HCT116 (cell line): Measurements from ENCODE around the gene LRFN3. TPM values are rescaled to one million over a fixed set of nuclear protein-coding genes. Genes with fewer than 3 reads are reported as not detected.

Experiments used
- ATAC-seq: fragments of 200-7000 bp; cut with Tn5 transposase; 2 replicates; pipeline ENCODE4 v1.9.1; 2020; ENCODE audit warnings: mild to moderate bottlenecking, moderate library complexity
- BruUV-seq: library from RNA; stranded (reverse); fragments of 400-500 nt; replicated peaks from 2 replicates; lab custom pipeline; 2021; lab: Mats Ljungman, UMichigan
- CTCF ChIA-PET: fragments of 300-600 bp; sonication (Branson Sonifier 250); formaldehyde crosslinking; loops from one replicate; lab custom pipeline; 2021; ENCODE audit warnings: antibody characterized with exemption; lab: Charles Lee
- POLR2A ChIA-PET: fragments of 300-600, 350-600 bp; sonication (Branson Sonifier 250); formaldehyde crosslinking; loops from one replicate; lab custom pipeline; 2021; ENCODE audit warnings: antibody characterized with exemption; lab: Charles Lee
- RAD21 ChIA-PET, 2 experiments: fragments of 300-600 bp; sonication (Branson Sonifier 250); formaldehyde crosslinking; loops; one replicate each; lab custom pipeline; 2023; ENCODE audit warnings: low total read pairs in 2 of 2; ENCODE audit not compliant: uncharacterized antibody in 2 of 2, unreplicated experiment in 2 of 2, low non-redundant PET in 1 of 2; lab: Charles Lee
- DNase-seq: peaks from one replicate; pipeline ENCODE4 v3.0.0-alpha.2; 2010; ENCODE audit warnings: low read depth, low spot score
- H2AFZ ChIP-seq: fragments of 200-600 bp; shearing (Covaris generic), sonication (generic); 2 replicates; pipeline ENCODE4 v1.6.1; 2017; ENCODE audit warnings: low read depth, mixed run types, mixed read lengths, antibody characterized with exemption, low read length; ENCODE audit not compliant: poor library complexity, severe bottlenecking
- H3K27ac ChIP-seq: 2 replicates; pipeline ENCODE4 v1.5.1; 2012; ENCODE audit warnings: low read depth, low read length
- H3K27me3 ChIP-seq: fragments of 200-600 bp; sonication (generic); 2 replicates; pipeline ENCODE4 v1.6.1; 2016; ENCODE audit warnings: mixed run types, low read length, mixed read lengths; ENCODE audit not compliant: insufficient read depth
- H3K36me3 ChIP-seq, 2 experiments: fragments of 200-500 bp in 1 of 2; fragments of 200-600 bp in 1 of 2; sonication (Bioruptor generic) in 1 of 2; sonication (generic) in 1 of 2; 2 replicates each; pipeline versions ENCODE4 v1.5.1 to v1.6.1; 2014 to 2016; ENCODE audit warnings: low read length in 2 of 2, inconsistent platforms in 1 of 2, mixed read lengths in 1 of 2, mixed run types in 1 of 2; ENCODE audit not compliant: insufficient read depth in 2 of 2, control insufficient read depth in 1 of 2
- H3K4me1 ChIP-seq, 2 experiments: fragments of 200-600 bp in 1 of 2; sonication (generic) in 1 of 2; 2 replicates each; pipeline versions ENCODE4 v1.5.1 to v1.6.1; 2012 to 2017; ENCODE audit warnings: low read length in 2 of 2, inconsistent platforms in 1 of 2, mild to moderate bottlenecking in 1 of 2, mixed read lengths in 1 of 2, mixed run types in 1 of 2, moderate library complexity in 1 of 2; ENCODE audit not compliant: insufficient read depth in 2 of 2, control insufficient read depth in 1 of 2
- H3K4me2 ChIP-seq: fragments of 200-600 bp; sonication (generic); 2 replicates; pipeline ENCODE4 v1.6.1; 2017; ENCODE audit warnings: mixed run types, low read length, mixed read lengths
- H3K4me3 ChIP-seq, 2 experiments: fragments of 200-600 bp in 1 of 2; sonication (generic) in 1 of 2; replicated peaks in 1 of 2; 2 replicates each; pipeline ENCODE4 v1.5.1; 2011 to 2016; ENCODE audit warnings: low read length in 2 of 2, control low read depth in 1 of 2, low read depth in 1 of 2, mild to moderate bottlenecking in 1 of 2, mixed read lengths in 1 of 2, mixed run types in 1 of 2
- H3K79me2 ChIP-seq: fragments of 200-600 bp; sonication (generic); 2 replicates; pipeline ENCODE4 v1.6.1; 2017; ENCODE audit warnings: mild to moderate bottlenecking, mixed run types, low read length, moderate library complexity, mixed read lengths; ENCODE audit not compliant: insufficient read depth
- H3K9ac ChIP-seq: fragments of 200-600 bp; sonication (generic); 2 replicates; pipeline ENCODE4 v1.6.1; 2016; ENCODE audit warnings: low read length, mixed read lengths
- H3K9me2 ChIP-seq: fragments of 200-600 bp; sonication (generic), shearing (Covaris generic); 2 replicates; pipeline ENCODE4 v1.6.1; 2017; ENCODE audit warnings: mixed run types, mild to moderate bottlenecking, moderate library complexity; ENCODE audit not compliant: insufficient read depth
- H3K9me3 ChIP-seq, 2 experiments: fragments of 200-500 bp in 1 of 2; fragments of 200-600 bp in 1 of 2; sonication (Bioruptor generic) in 1 of 2; sonication (generic) in 1 of 2; 2 replicates each; pipeline ENCODE4 v1.6.1; 2014 to 2017; ENCODE audit warnings: low read length in 2 of 2, mixed read lengths in 2 of 2, inconsistent platforms in 1 of 2, low read depth in 1 of 2, mild to moderate bottlenecking in 1 of 2, mixed run types in 1 of 2, moderate library complexity in 1 of 2; ENCODE audit not compliant: control insufficient read depth in 1 of 2, insufficient read depth in 1 of 2
- H4K20me1 ChIP-seq: fragments of 200-600 bp; sonication (generic), shearing (Covaris generic); 2 replicates; pipeline ENCODE4 v1.6.1; 2017; ENCODE audit warnings: mixed run types, mild to moderate bottlenecking, moderate library complexity; ENCODE audit not compliant: insufficient read depth
- ATF3 ChIP-seq: IDR thresholded peaks from 2 replicates; pipeline ENCODE4 v1.6.1; 2012
- CBX3 ChIP-seq: IDR thresholded peaks from 2 replicates; pipeline ENCODE4 v1.6.1; 2012; ENCODE audit warnings: low read depth
- CTCF ChIP-seq, 3 experiments: fragments of 200-600 bp in 1 of 3; sonication (generic) in 1 of 3; IDR thresholded peaks in 2 of 3; conservative IDR thresholded peaks in 1 of 3; 2 replicates each; pipeline ENCODE4 v1.5.1; 2012 to 2017; ENCODE audit warnings: low read depth in 2 of 3, low read length in 2 of 3, antibody characterized with exemption in 1 of 3, borderline replicate concordance in 1 of 3, control low read depth in 1 of 3, mild to moderate bottlenecking in 1 of 3, mixed read lengths in 1 of 3, mixed run types in 1 of 3, moderate library complexity in 1 of 3; ENCODE audit not compliant: insufficient read depth in 1 of 3
- EGR1 ChIP-seq: IDR thresholded peaks from 2 replicates; pipeline ENCODE4 v1.6.1; 2012; ENCODE audit warnings: low read depth
- ELF1 ChIP-seq: IDR thresholded peaks from 2 replicates; pipeline ENCODE4 v1.6.1; 2012; ENCODE audit warnings: low read depth, borderline replicate concordance
- EZH2 ChIP-seq: fragments of 200-600 bp; sonication (generic); IDR thresholded peaks from 2 replicates; pipeline ENCODE4 v1.6.1; 2017; ENCODE audit warnings: antibody characterized with exemption, mixed run types
- EZH2phosphoT487 ChIP-seq: fragments of 200-600 bp; IDR thresholded peaks from 2 replicates; pipeline ENCODE4 v1.6.1; 2018; ENCODE audit warnings: antibody characterized with exemption, borderline replicate concordance
- FOSL1 ChIP-seq: IDR thresholded peaks from 2 replicates; pipeline ENCODE4 v1.6.1; 2012; ENCODE audit warnings: low read depth
- JUND ChIP-seq: IDR thresholded peaks from 2 replicates; pipeline ENCODE4 v1.6.1; 2012
- MAX ChIP-seq: IDR thresholded peaks from 2 replicates; pipeline ENCODE4 v1.6.1; 2012
- POLR2A ChIP-seq: IDR thresholded peaks from 2 replicates; pipeline ENCODE4 v1.7.0; 2011; ENCODE audit warnings: borderline replicate concordance; ENCODE audit not compliant: insufficient read depth, insufficient read length; ENCODE audit errors: extremely low read depth
- POLR2AphosphoS5 ChIP-seq: IDR thresholded peaks from 2 replicates; pipeline ENCODE4 v1.6.1; 2011; ENCODE audit warnings: mild to moderate bottlenecking, low read depth, low read length, moderate library complexity
- REST ChIP-seq: IDR thresholded peaks from 2 replicates; pipeline ENCODE4 v1.6.1; 2012; ENCODE audit warnings: low read depth
- SIN3A ChIP-seq: IDR thresholded peaks from 2 replicates; pipeline ENCODE4 v1.6.1; 2012; ENCODE audit warnings: low read depth
- SP1 ChIP-seq: IDR thresholded peaks from 2 replicates; pipeline ENCODE4 v1.6.1; 2012; ENCODE audit warnings: low read depth
- SRF ChIP-seq: IDR thresholded peaks from 2 replicates; pipeline ENCODE4 v1.6.1; 2012; ENCODE audit warnings: low read depth
- YY1 ChIP-seq: IDR thresholded peaks from 2 replicates; pipeline ENCODE4 v1.6.1; 2011; ENCODE audit warnings: low read length, low read depth, moderate library complexity, mild to moderate bottlenecking; ENCODE audit not compliant: insufficient replicate concordance; ENCODE audit errors: extremely low read depth
- ZFX ChIP-seq: fragments of 450-650 bp; IDR thresholded peaks from 2 replicates; pipeline ENCODE4 v1.6.1; 2017
- ZNF274 ChIP-seq: fragments of 200-500 bp; sonication (Bioruptor generic); IDR thresholded peaks from 2 replicates; pipeline ENCODE4 v1.6.1; 2014; ENCODE audit warnings: mild to moderate bottlenecking, low read depth, low read length, inconsistent platforms
- intact Hi-C: fragments of 100-400 bp; cut with micrococcal nuclease; formaldehyde crosslinking; loops from 2 replicates; pipeline ENCODE4 v1.10.0; 2022
- total RNA-seq: library from RNA; stranded (reverse); gene quantifications from one replicate; pipeline ENCODE4 v1.2.1, GENCODE V29; 2021; ENCODE audit not compliant: unreplicated experiment

Gene LRFN3
- total RNA-seq, 1 experiment from 2014 or later: 18.8 TPM

- no peak overlapping the region for H3K27ac ChIP-seq
- CTCF ChIA-PET: no interaction called here
- no peaks in the 10 kb centered on the region for H4K20me1 ChIP-seq
- no peaks in the 10 kb centered on the region for H3K27me3 ChIP-seq
- BruUV-seq: no TSS peak
- H3K9me3 ChIP-seq: no peaks in the 10 kb centered on the region
- TF ChIP-seq ZNF274 (no peak), SP1 (no peak), SRF (no peak), ATF3 (no peak), CBX3 (no peak), EZH2 (no peak), EGR1 (no peak), EZH2phosphoT487 (no peak), ELF1 (no peak), POLR2AphosphoS5 (no peak), ZFX (no peak), REST (no peak), YY1 (no peak), JUND (no peak), MAX (no peak), FOSL1 (no peak), CTCF (IDR thresholded peaks at IDR 0.05 in 2 of 3, conservative IDR thresholded peaks at IDR 0.05 in 1 of 3; ENCODE audit: borderline replicate concordance in 1 of 3, insufficient read depth in 1 of 3, low read depth in 2 of 3, low read length in 2 of 3) (no peak), SIN3A (no peak), POLR2A (no peak)
- TF ChIP-seq, all 23 proteins: peak for 0
- Histone ChIP-seq H3K36me3 (no peaks in the 10 kb centered on the region; a peak in 2 of 4 replicates), H3K9ac (no peak overlapping the region), H3K4me3 (no peak overlapping the region), H3K4me2 (no peak overlapping the region), H3K79me2 (peaks cover 20% of the 10 kb centered on the region), H3K4me1 (peaks cover 11 to 15% of the 10 kb centered on the region in 2 experiments; a peak in 3 of 4 replicates), H3K9me2 (no peaks in the 10 kb centered on the region), H2AFZ (no peak overlapping the region)
- DNase-seq (no peak), ATAC-seq (no peak)
- ChIA-PET POLR2A (interaction anchor here (0.6 kb wide), 1 partner anchor 430 kb away, joined by 3 read pairs; no protein-coding TSS in a partner anchor), RAD21 (no interaction called here)
- intact Hi-C loops: no loop called here
Observed at GRCh38 chr19:35940839-35941238, 4.7 kb downstream of the LRFN3 start.
